ENCODE results near the gene BMP6. TPM values are rescaled to one million over a fixed set of nuclear protein-coding genes. Genes with fewer than 3 reads are reported as not detected.

Gene BMP6
- total and polyA plus RNA-seq, 4 experiments from 2014 or later: 0.06 TPM; not detected in 3

- peaks cover 17% of the 10 kb centered on the region for H3K4me1 ChIP-seq (ENCODE audit: insufficient read depth, low read length)
- peak within 1 kb of the TSS; percentile 79 to 86 (median 83) for H3K4me3 Mint-ChIP-seq
- peak within 1 kb of the TSS in 5 of 7 donors; percentile 57 to 86 (median 75) for H3K27ac Mint-ChIP-seq
- peak within 1 kb of the TSS; percentile 29 to 70 for H3K4me3 ChIP-seq (ENCODE audit: low read length in 2 of 2)
- DNase-seq: peak; percentile 57 to 63 (median 58)
- no peaks in the 10 kb centered on the region for H3K27me3 ChIP-seq (ENCODE audit: insufficient read depth, low read length)
- no peaks in the 10 kb centered on the region for H3K27me3 Mint-ChIP-seq
- peak within 1 kb of the TSS; percentile 39 for H3K27ac ChIP-seq (ENCODE audit: low read depth, low read length)
- H3K9me3 ChIP-seq (ENCODE audit: control insufficient read depth in 1 of 2, low read length in 2 of 2): no peaks in the 10 kb centered on the region
- CTCF ChIA-PET (ENCODE audit: partially characterized antibody): interaction anchor here (1.1 kb wide), 1 partner anchor 147 kb away, joined by 6 read pairs; no protein-coding TSS in a partner anchor
- no peaks in the 10 kb centered on the region for H3K36me3 ChIP-seq (ENCODE audit: insufficient read depth, low read length)
- no peaks in the 10 kb centered on the region for H3K9me3 Mint-ChIP-seq
- POLR2A ChIA-PET (ENCODE audit: partially characterized antibody): interaction anchor here (1.1 to 1.3 kb wide), 2 partner anchors 8 to 154 kb away, joined by 4 read pairs; partner anchors contain the start of gene BLOC1S5
- H3K4me1 Mint-ChIP-seq: peaks cover 3 to 15% (median 8%) of the 10 kb centered on the region in 4 donors
- H3K36me3 Mint-ChIP-seq: no peaks in the 10 kb centered on the region
- intact Hi-C loops (cut with micrococcal nuclease): loop anchor here (1.0 kb wide), 1 partner anchor 154 kb away; the partner anchor contains the start of gene BLOC1S5
These were observed 184.9 kb downstream of the BMP6 start, which contains the start of gene TXNDC5 for GRCh38 chr6:7910654-7911344. TSS of gene TXNDC5 (minus strand) at chr6:7910788. CDS start at chr6:7910776, 12 bp downstream.

- Histone ChIP-seq H3K9me3 (ENCODE audit: control insufficient read depth in 1 of 2, low read length in 2 of 2) (no peaks in the 10 kb centered on the region), H3K36me3 (ENCODE audit: insufficient read depth, low read length) (no peaks in the 10 kb centered on the region), H3K27me3 (ENCODE audit: insufficient read depth, low read length) (no peaks in the 10 kb centered on the region), H3K27ac (ENCODE audit: low read depth, low read length) (no peak overlapping the region), H3K4me1 (ENCODE audit: insufficient read depth, low read length) (peaks cover 17% of the 10 kb centered on the region), H3K4me3 (ENCODE audit: low read length in 2 of 2) (peak overlapping the region in 1 of 2 donors; percentile 70)
- Mint-ChIP-seq H3K4me1 (peaks cover 3 to 15% (median 8%) of the 10 kb centered on the region in 4 donors), H3K4me3 (no peak overlapping the region), H3K27me3 (peaks cover 0 to 2% of the 10 kb centered on the region in 2 donors), H3K27ac (peak overlapping the region in 3 of 7 donors; percentile 64 to 86 (median 75)), H3K36me3 (no peaks in the 10 kb centered on the region), H3K9me3 (no peaks in the 10 kb centered on the region)
- CTCF ChIA-PET (ENCODE audit: partially characterized antibody): interaction anchor here (1.1 kb wide), 1 partner anchor 147 kb away, joined by 6 read pairs; no protein-coding TSS in a partner anchor
- POLR2A ChIA-PET (ENCODE audit: partially characterized antibody): interaction anchor here (1.1 to 1.3 kb wide), 3 partner anchors 9 to 191 kb away, joined by 3 to 4 read pairs (median 4); partner anchors contain the start of genes BLOC1S5 and EEF1E1
- no peak for DNase-seq
- intact Hi-C loops (cut with micrococcal nuclease): no loop called here
These were observed 185.4 kb downstream of the BMP6 start for GRCh38 chr6:7911345-7911725.

GRCh38 chr6:7912024-7912423 lies 186.1 kb downstream of the BMP6 start:
- no peak overlapping the region for H3K4me3 ChIP-seq (ENCODE audit: low read length in 2 of 2)
- H3K27me3 ChIP-seq (ENCODE audit: insufficient read depth, low read length): no peaks in the 10 kb centered on the region
- Mint-ChIP-seq H3K9me3 (no peaks in the 10 kb centered on the region), H3K4me1 (peaks cover 3 to 15% (median 7%) of the 10 kb centered on the region in 4 donors), H3K36me3 (no peaks in the 10 kb centered on the region), H3K4me3 (no peak overlapping the region), H3K27ac (no peak overlapping the region), H3K27me3 (peaks cover 0 to 2% of the 10 kb centered on the region in 2 donors)
- peaks cover 17% of the 10 kb centered on the region for H3K4me1 ChIP-seq (ENCODE audit: insufficient read depth, low read length)
- no peaks in the 10 kb centered on the region for H3K9me3 ChIP-seq (ENCODE audit: control insufficient read depth in 1 of 2, low read length in 2 of 2)
- intact Hi-C loops (cut with micrococcal nuclease): no loop called here
- no peak overlapping the region for H3K27ac ChIP-seq (ENCODE audit: low read depth, low read length)
- no peaks in the 10 kb centered on the region for H3K36me3 ChIP-seq (ENCODE audit: insufficient read depth, low read length)
- ChIA-PET CTCF (ENCODE audit: partially characterized antibody) (interaction anchor here (1.1 kb wide), 1 partner anchor 146 kb away, joined by 6 read pairs; no protein-coding TSS in a partner anchor), POLR2A (ENCODE audit: partially characterized antibody) (interaction anchor here (1.1 to 1.3 kb wide), 3 partner anchors 9 to 190 kb away, joined by 3 to 4 read pairs (median 4); partner anchors contain the start of genes BLOC1S5 and EEF1E1)
- no peak for DNase-seq

GRCh38 chr6:7912736-7913517 lies 187.0 kb downstream of the BMP6 start:
- H3K36me3 ChIP-seq (ENCODE audit: insufficient read depth, low read length): no peaks in the 10 kb centered on the region
- Mint-ChIP-seq H3K4me3 (no peak overlapping the region), H3K27me3 (peaks cover 0 to 2% of the 10 kb centered on the region in 2 donors), H3K27ac (no peak overlapping the region), H3K4me1 (peaks cover 3 to 10% (median 6%) of the 10 kb centered on the region in 4 donors), H3K9me3 (no peaks in the 10 kb centered on the region), H3K36me3 (no peaks in the 10 kb centered on the region)
- H3K4me1 ChIP-seq (ENCODE audit: insufficient read depth, low read length): peaks cover 13% of the 10 kb centered on the region
- H3K27ac ChIP-seq (ENCODE audit: low read depth, low read length): no peak overlapping the region
- ChIA-PET POLR2A (ENCODE audit: partially characterized antibody) (no interaction called here), CTCF (ENCODE audit: partially characterized antibody) (no interaction called here)
- intact Hi-C loops (cut with micrococcal nuclease): no loop called here
- H3K4me3 ChIP-seq (ENCODE audit: low read length in 2 of 2): no peak overlapping the region
- no peaks in the 10 kb centered on the region for H3K9me3 ChIP-seq (ENCODE audit: control insufficient read depth in 1 of 2, low read length in 2 of 2)
- H3K27me3 ChIP-seq (ENCODE audit: insufficient read depth, low read length): no peaks in the 10 kb centered on the region
- DNase-seq: no peak

GRCh38 chr6:7914311-7914710 lies 188.4 kb downstream of the BMP6 start:
- no peak for DNase-seq
- H3K27me3 Mint-ChIP-seq: peaks cover 0 to 5% of the 10 kb centered on the region in 2 donors
- H3K4me1 Mint-ChIP-seq: peaks cover 2 to 4% (median 3%) of the 10 kb centered on the region in 4 donors
- CTCF ChIA-PET (ENCODE audit: partially characterized antibody): no interaction called here
- no peaks in the 10 kb centered on the region for H3K9me3 ChIP-seq (ENCODE audit: control insufficient read depth in 1 of 2, low read length in 2 of 2)
- no peaks in the 10 kb centered on the region for H3K27me3 ChIP-seq (ENCODE audit: insufficient read depth, low read length)
- H3K36me3 ChIP-seq (ENCODE audit: insufficient read depth, low read length): no peaks in the 10 kb centered on the region
- no peaks in the 10 kb centered on the region for H3K36me3 Mint-ChIP-seq
- H3K27ac ChIP-seq (ENCODE audit: low read depth, low read length): no peak overlapping the region
- H3K4me1 ChIP-seq (ENCODE audit: insufficient read depth, low read length): peaks cover 9% of the 10 kb centered on the region
- no peaks in the 10 kb centered on the region for H3K9me3 Mint-ChIP-seq
- H3K4me3 Mint-ChIP-seq: no peak overlapping the region
- intact Hi-C loops (cut with micrococcal nuclease): no loop called here
- no peak overlapping the region for H3K27ac Mint-ChIP-seq
- POLR2A ChIA-PET (ENCODE audit: partially characterized antibody): no interaction called here
- H3K4me3 ChIP-seq (ENCODE audit: low read length in 2 of 2): no peak overlapping the region

GRCh38 chr6:7914991-7915789 lies 189.3 kb downstream of the BMP6 start:
- no peaks in the 10 kb centered on the region for H3K27me3 ChIP-seq (ENCODE audit: insufficient read depth, low read length)
- no peaks in the 10 kb centered on the region for H3K9me3 ChIP-seq (ENCODE audit: control insufficient read depth in 1 of 2, low read length in 2 of 2)
- Mint-ChIP-seq H3K27ac (no peak overlapping the region), H3K4me1 (peaks cover 0 to 2% (median 0%) of the 10 kb centered on the region in 4 donors), H3K9me3 (no peaks in the 10 kb centered on the region), H3K4me3 (no peak overlapping the region), H3K36me3 (no peaks in the 10 kb centered on the region), H3K27me3 (peaks cover 0 to 5% of the 10 kb centered on the region in 2 donors)
- POLR2A ChIA-PET (ENCODE audit: partially characterized antibody): interaction anchor here (0.5 kb wide), 1 partner anchor 134 kb away, joined by 3 read pairs; no protein-coding TSS in a partner anchor
- intact Hi-C loops (cut with micrococcal nuclease): no loop called here
- no peaks in the 10 kb centered on the region for H3K36me3 ChIP-seq (ENCODE audit: insufficient read depth, low read length)
- H3K4me3 ChIP-seq (ENCODE audit: low read length in 2 of 2): no peak overlapping the region
- DNase-seq: no peak
- H3K4me1 ChIP-seq (ENCODE audit: insufficient read depth, low read length): peaks cover 5% of the 10 kb centered on the region
- H3K27ac ChIP-seq (ENCODE audit: low read depth, low read length): no peak overlapping the region
- CTCF ChIA-PET (ENCODE audit: partially characterized antibody): no interaction called here
